COR-L47 (cell line): ENCODE data around the gene PRUNE1.
A peak's percentile ranks its signal among the peaks of the same experiment; 100 is the strongest.

ENCODE experiments used
- DNase-seq: peaks from one replicate; lab custom pipeline; 2025; lab: John Stamatoyannopoulos, UW

Gene PRUNE1

DNA sequence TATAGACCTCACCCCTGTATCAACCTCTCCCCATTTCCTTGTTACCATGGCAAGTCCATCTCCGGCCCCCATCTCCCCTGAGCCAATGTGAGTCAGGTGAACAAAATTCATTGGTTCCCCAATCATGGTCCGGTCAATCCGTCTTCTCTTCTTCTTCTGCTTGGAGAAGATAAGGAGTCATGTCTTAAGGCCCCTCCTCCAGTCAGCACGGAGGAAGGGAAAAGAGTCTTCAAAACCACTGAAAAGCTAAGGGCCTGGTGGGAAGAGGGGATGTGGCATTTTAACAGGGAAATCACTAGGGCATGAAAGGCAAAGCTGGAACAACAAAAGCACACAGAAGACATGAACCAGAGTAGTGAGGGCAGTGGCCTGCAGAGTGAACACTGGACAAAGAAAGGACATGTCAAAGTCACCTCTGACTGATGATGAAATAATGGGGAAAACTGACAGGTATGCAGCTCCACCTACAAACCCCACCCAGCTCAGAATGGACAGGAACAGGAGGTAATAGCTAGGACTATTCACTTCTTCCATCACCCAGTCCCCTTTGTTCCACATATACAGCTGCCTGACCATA, 46.8 kb downstream of the PRUNE1 start:
- DNase-seq, result no peak

DNA sequence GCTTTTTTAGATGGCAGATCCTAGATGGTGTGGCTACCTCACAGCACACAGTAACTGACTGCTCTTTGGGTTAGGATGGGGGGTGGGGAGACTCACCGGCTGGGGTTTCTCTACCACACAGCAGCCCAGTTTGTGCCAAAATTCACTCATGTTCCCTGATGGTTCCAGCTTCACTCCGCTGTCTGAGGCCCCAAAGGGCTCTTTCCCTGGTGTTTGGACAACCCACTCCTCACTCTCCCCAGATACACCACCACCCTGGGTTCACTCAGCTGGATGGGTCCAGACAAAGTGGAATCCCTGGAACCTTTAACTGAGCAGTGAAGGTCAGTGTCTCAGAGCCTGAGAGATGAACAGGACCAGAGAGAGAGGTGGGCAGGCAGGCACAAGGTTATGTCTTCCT, 47.3 kb downstream of the PRUNE1 start:
- DNase-seq, result no peak

DNA sequence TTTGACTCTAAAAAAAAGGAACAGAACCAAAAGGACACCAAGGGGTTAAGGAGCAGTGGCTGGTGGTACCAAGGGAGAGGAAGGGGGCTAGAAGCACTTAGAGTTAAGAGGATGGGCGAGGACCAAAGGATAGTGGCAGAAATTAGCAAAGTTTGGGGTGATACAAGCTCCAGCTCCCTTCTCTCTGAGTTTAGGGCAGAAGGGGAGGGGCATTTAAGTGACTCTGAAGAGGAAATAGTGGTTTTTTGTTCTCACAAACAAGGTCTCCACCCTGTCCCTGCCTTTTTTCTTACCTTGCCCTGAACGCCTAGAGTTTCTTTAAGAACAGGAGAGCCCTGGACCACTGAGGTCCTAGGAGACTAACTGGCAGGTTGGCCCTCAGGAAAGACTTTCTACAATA, 47.9 kb downstream of the PRUNE1 start:
- no peak for DNase-seq

DNA sequence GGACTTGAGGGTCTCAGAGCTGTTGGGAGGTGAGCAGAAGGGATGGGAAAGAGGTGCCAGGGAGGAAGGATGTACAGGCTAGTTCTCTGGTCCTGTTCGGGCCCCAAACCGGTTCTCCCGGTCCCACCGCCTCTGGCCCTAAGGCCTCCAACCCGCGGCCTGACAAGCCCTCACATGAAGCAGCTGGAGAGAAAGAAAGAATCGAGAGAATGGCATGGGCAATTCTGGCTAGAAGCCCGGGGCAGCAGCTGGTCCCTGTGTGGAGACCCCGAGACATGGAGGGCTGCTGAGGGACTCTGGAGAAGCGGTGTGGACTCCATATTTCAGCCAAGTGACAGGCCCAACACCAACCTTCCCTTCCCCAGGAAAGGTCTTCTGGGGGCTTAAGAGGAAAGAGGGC, 50.4 kb downstream of the PRUNE1 start:
- DNase-seq, result peak; percentile 24

DNA sequence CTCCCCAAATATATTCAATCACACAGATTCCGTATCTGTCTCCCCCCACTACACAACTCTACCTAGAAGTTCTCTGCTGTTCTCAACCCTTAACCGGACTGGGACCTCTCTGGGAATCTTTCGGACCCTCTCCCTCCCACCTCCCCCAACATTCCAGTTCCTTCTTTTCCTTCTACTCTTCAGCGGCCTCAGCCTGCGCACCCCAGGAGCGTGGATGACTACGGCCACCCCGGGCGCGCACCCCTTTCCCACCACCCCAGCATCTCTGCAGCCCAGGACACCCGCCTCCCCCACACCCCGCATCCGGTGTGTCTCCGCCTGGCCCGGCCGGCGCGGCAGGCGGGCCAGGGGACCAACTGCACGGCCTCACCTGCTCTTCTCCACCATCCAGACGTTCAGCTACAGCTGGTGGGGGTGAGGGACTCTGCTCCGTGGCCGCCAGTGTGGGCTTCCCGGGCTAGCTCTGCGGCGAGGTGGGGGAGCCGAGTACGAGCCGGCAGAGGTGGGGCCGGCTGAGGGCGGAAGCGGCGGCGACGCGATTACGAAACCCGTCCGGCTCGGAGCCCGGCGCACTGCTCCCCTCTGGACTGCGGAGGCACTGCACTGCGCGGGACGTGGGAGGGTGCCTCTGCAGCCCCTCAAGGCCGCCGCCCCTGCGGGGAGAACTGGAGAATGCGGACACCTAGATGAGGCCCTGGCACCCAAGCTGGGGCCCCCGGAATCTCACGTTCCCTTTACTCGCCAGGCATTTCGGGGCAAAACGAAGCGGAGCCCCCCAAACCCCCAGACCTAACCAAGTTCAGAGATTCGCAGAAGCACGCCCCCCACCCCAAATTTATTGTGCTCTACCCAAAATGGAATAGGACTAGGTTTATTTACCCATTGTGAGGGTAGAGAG, 51.1 kb downstream of the PRUNE1 start, which contains the start of gene CDC42SE1:
CDC42SE1 (minus strand) TSS at position 514 of the 898 bp plus-strand sequence. CDS start 3,892 bp downstream, outside the sequence.
- DNase-seq, result peak; percentile 84

- peak; percentile 88 for DNase-seq
Measured at GRCh38 chr1:151060007-151060656, 51.9 kb downstream of the PRUNE1 start, which contains the start of gene MLLT11. MLLT11 (plus strand) TSS chr1:151060397; CDS start chr1:151067225, 6,828 bp downstream.

DNA sequence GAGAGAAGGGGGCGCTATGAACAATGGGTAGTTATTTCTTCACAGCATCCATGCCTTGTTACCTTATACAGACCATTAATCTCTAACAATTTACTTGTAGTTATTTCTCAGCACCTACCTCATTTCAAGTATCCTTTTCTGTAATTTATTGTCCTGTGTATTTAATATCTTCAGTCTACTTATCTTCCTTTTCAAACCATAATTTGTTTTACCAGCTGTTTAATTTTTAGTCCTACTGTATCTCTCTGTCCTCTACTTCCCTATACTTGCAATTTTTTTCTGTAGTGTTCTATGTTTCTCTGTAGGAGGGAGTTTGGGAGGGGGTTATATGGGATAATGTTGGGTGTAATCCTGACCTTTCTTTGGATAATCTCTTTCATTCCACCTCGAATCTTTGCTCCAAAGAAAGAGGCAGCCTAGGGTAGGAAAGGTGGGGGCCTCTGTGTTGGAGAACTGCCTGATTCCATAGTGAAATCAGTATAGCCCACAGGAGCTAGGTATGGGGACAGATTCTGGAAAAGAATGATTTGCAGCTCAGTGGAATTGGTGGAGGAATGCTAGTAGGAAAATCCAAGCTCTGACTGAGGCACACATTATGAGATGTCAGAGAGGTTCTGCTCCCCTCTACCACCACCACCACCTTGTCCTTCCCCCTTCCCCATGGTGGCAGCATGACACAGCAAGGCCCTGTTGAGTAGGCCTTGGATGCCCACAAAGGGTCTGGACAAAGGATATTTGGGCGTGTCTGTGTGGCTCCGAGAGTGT, 52.6 kb downstream of the PRUNE1 start:
- DNase-seq, result peak; percentile 42

DNA sequence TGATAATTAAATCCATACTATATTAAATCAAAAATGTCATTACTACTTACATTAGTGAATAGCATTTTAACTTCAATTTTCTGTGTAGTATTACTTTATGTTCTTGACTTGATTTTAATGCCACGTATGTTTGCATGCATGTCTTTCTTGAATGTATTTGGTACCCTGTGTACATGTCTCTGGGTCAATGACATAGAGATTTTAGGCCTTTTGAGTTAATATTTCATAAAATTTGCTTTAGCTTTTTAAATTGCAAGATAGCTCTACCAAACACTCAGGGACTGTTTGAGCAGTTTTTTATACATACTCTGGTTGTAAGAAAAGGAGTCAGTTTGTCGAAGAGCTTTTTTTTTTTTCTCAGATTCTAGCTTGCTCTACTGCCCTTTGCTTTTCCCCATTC, 53.5 kb downstream of the PRUNE1 start:
- DNase-seq, result no peak

DNA sequence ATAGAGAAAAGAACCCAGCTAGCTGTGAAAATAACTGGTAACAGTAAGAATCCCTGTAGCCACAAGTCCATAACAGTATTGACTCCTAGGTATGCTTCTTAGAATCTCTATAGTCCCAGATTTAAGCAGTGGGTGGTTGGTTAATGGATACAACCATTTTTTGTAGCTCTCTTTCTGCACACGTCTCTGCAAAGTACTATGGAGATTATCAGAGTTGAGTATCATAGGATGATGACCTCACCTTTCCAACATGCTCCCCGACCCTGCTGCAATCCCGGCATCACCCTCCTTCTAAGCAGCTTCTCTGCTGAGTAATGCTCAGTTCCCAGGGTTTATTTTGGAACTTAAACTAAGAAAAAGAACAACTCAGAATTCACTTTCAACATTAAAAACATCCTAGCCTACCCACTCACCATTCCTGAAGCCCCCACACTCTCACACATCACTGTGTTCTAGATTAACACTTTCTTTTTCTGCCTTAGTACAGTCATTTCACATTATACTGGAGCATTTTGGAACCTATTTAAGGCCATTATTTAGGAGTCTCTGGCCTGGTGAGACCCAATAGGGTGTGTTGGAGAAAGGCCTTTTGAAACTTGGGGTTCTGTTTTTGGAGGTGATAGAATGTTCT, 54.6 kb downstream of the PRUNE1 start:
- DNase-seq, result no peak

GRCh38 chr1:151065089-151065645, 56.9 kb downstream of the PRUNE1 start:
- no peak for DNase-seq

- no peak for DNase-seq
Measured at GRCh38 chr1:151067185-151067584, 58.9 kb downstream of the PRUNE1 start.

DNA sequence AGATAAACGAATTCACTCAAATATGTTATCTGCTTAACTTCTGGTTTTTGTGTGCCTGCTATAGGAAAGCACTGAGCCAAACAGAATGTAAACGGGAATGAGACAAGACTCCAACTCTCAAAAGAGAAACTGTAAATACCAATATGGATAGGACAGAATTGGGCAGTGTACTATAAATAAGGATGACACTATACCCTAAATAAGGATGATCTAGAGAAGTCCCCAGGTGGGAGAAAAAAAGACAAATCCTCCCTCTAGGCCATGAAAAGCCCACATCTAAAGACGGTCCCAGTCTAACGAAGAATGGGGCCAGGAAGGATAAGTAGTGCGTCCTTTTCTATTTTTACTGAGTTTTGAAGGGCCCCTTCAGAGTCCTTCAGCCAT, 60.8 kb downstream of the PRUNE1 start:
- DNase-seq, result no peak

DNA sequence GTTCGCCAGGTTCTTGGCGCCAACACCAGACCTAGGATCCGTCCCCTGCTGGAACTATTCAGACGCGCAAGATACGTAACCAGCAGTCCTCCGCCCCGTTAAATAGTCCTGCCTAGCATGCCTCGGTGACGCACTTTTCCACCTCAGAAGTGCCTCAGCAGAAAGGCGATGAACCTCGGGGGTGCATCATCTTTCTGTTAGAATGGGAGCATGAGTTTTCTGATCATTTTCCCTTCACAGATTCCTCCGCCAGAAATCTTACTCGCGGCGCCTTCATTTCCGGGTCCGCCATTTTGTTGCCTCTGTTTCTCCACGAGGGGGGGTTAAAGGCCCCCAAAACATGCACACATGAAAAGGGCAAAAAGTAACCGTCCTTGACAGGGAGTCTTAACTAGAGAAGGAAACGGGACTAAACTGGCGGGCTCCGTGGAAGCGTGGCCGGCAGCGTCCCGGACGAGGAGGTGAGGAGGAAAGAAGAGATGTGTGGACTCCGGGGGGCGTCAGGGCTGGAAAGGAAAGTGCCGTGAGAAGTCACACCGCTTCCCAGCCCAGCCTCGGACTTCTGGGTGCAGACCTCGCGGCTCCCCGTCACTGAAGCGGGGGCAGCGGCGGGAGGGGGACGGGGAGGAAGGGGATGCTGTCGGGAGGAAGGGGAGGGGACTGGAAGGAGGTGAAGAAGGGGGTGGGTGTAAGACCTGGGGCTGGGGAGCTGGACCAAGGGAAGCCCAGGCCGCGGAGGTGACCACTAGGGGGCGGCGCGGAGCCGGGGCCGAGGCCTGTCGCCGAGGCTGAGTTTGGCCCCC, 62.4 kb downstream of the PRUNE1 start, which contains the start of gene GABPB2:
GABPB2 (plus strand) TSS at position 288 of the 803 bp plus-strand sequence. CDS start 17,429 bp downstream, outside the sequence.
- DNase-seq, result peak; percentile 81

- DNase-seq, result no peak
Measured at GRCh38 chr1:151072224-151072623, 64.0 kb downstream of the PRUNE1 start.
